Measurements from ENCODE around the gene DOC2B. TPM values are rescaled to one million over a fixed set of nuclear protein-coding genes. Genes with fewer than 3 reads are reported as not detected.

Gene DOC2B
- total RNA-seq: under 0.01 and 0.14 TPM in 2 replicates

DNA sequence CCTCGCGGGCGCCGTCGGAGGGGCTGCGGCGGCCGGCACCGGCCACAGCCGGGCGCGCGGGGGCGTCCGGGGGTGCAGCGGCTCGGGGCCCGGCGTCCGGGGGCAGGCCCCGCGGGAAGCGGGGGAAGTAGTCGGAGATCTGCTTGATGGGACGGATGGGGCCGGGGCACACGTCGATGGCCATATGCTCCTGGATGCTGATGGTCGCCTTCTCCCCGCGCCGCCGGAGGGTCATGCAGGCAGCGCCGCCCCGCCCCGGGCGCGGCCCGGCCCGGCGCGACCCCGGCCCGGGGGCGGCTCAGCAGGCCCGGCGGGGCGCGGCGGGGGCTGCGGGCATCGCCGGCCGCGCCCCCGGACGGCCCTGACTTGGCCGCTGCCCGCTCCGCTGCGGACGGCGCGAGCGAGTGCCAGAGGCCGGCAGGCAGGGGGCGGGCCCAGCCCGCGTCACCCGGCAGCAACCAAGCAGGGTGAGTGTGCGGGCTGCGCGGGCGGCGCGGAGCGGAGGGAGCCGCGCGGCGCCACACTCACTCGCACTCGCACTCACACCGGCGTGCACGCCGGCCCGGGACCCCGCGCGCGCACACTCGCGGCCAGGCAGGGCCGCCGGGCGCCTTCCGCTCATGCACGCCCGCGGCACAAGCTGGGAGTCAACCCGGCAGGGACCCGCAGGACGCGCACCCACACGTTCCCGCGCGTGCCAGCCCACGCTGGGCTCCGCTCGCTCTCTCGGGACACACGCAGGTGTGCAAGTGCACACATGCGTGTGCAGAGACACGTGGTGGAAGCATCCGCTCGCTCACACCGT is at the start of gene DOC2B:
DOC2B (minus strand) TSS at position 406 of the 805 bp plus-strand sequence; CDS start at position 235, 171 bp downstream.

DNA sequence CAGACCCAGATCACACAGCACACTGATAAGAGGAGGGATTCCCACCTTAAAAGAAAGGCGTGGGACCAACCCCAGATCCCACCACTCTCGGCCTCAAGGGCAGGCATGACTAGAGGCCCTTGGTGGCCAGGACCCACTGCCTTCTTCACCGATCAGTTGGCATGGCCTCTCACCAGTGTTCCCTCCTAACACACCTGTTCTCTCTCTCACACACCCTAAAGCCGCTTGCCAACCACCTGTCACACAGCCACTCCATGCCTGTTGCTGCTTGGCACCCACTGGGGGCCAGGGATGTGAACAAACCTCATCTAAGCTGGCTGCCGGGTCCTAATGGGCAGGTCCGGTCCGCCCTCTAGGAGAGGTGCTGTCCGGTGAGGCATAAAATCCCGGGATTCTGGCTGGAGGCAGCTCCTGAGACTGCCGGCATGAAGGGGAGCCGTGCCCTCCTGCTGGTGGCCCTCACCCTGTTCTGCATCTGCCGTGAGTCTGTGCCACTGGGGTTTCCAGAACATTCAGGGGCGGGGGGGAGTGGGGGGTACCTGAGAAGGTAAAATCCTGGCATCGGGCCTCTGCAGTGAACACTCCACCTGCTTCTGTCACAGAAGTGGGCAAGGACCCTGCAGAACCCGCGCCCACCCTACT is 44.2 kb downstream of the DOC2B start, which contains the start of gene SCGB1C2:
SCGB1C2 (plus strand) TSS at position 404 of the 642 bp plus-strand sequence; CDS start at position 426, 22 bp downstream.

Other genes with a start within 250 kb of the DOC2B start
- not detected in 2 replicates for gene SCGB1C2, start 44.1 kb downstream of the DOC2B start, total RNA-seq
- gene RPH3AL, start 171.2 kb upstream of the DOC2B start, total RNA-seq: 4.4 and 8.6 TPM in 2 replicates